Measurements from ENCODE around the gene GPR151. TPM values are rescaled to one million over a fixed set of nuclear protein-coding genes. Genes with fewer than 3 reads are reported as not detected.

The GPR151 gene
- total and polyA plus RNA-seq, 9 of the 15 experiments (the other 6 are each of a cell fraction or from before 2014, with no cell fraction given), result 0.06 TPM; not detected in 8

GRCh38 chr5:146510559-146511125, 5.3 kb downstream of the GPR151 start (continued):
- TF ChIP-seq, protein P1, sequence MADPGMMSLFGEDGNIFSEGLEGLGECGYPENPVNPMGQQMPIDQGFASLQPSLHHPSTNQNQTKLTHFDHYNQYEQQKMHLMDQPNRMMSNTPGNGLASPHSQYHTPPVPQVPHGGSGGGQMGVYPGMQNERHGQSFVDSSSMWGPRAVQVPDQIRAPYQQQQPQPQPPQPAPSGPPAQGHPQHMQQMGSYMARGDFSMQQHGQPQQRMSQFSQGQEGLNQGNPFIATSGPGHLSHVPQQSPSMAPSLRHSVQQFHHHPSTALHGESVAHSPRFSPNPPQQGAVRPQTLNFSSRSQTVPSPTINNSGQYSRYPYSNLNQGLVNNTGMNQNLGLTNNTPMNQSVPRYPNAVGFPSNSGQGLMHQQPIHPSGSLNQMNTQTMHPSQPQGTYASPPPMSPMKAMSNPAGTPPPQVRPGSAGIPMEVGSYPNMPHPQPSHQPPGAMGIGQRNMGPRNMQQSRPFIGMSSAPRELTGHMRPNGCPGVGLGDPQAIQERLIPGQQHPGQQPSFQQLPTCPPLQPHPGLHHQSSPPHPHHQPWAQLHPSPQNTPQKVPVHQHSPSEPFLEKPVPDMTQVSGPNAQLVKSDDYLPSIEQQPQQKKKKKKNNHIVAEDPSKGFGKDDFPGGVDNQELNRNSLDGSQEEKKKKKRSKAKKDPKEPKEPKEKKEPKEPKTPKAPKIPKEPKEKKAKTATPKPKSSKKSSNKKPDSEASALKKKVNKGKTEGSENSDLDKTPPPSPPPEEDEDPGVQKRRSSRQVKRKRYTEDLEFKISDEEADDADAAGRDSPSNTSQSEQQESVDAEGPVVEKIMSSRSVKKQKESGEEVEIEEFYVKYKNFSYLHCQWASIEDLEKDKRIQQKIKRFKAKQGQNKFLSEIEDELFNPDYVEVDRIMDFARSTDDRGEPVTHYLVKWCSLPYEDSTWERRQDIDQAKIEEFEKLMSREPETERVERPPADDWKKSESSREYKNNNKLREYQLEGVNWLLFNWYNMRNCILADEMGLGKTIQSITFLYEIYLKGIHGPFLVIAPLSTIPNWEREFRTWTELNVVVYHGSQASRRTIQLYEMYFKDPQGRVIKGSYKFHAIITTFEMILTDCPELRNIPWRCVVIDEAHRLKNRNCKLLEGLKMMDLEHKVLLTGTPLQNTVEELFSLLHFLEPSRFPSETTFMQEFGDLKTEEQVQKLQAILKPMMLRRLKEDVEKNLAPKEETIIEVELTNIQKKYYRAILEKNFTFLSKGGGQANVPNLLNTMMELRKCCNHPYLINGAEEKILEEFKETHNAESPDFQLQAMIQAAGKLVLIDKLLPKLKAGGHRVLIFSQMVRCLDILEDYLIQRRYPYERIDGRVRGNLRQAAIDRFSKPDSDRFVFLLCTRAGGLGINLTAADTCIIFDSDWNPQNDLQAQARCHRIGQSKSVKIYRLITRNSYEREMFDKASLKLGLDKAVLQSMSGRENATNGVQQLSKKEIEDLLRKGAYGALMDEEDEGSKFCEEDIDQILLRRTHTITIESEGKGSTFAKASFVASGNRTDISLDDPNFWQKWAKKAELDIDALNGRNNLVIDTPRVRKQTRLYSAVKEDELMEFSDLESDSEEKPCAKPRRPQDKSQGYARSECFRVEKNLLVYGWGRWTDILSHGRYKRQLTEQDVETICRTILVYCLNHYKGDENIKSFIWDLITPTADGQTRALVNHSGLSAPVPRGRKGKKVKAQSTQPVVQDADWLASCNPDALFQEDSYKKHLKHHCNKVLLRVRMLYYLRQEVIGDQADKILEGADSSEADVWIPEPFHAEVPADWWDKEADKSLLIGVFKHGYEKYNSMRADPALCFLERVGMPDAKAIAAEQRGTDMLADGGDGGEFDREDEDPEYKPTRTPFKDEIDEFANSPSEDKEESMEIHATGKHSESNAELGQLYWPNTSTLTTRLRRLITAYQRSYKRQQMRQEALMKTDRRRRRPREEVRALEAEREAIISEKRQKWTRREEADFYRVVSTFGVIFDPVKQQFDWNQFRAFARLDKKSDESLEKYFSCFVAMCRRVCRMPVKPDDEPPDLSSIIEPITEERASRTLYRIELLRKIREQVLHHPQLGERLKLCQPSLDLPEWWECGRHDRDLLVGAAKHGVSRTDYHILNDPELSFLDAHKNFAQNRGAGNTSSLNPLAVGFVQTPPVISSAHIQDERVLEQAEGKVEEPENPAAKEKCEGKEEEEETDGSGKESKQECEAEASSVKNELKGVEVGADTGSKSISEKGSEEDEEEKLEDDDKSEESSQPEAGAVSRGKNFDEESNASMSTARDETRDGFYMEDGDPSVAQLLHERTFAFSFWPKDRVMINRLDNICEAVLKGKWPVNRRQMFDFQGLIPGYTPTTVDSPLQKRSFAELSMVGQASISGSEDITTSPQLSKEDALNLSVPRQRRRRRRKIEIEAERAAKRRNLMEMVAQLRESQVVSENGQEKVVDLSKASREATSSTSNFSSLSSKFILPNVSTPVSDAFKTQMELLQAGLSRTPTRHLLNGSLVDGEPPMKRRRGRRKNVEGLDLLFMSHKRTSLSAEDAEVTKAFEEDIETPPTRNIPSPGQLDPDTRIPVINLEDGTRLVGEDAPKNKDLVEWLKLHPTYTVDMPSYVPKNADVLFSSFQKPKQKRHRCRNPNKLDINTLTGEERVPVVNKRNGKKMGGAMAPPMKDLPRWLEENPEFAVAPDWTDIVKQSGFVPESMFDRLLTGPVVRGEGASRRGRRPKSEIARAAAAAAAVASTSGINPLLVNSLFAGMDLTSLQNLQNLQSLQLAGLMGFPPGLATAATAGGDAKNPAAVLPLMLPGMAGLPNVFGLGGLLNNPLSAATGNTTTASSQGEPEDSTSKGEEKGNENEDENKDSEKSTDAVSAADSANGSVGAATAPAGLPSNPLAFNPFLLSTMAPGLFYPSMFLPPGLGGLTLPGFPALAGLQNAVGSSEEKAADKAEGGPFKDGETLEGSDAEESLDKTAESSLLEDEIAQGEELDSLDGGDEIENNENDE (IDR thresholded peaks at IDR 0.05; ENCODE audit: low read depth, low read length), result no peak
- TF ChIP-seq RBM15 (IDR thresholded peaks at IDR 0.05; ENCODE audit: insufficient read depth, low read length) (no peak), CEBPG (CRISPR knock-in tag; IDR thresholded peaks at IDR 0.05) (peak; percentile 51; the same call in 1 of the 2 replicates), CEBPG (tag; conservative IDR thresholded peaks at IDR 0.05 in 1 of 2, IDR thresholded peaks at IDR 0.05 in 1 of 2) (peak; percentile 84 to 94), ERF (CRISPR knock-in tag; IDR thresholded peaks at IDR 0.05) (no peak), CCNT2 (IDR thresholded peaks at IDR 0.05; ENCODE audit: borderline replicate concordance, extremely low read depth, insufficient read length, low read depth, low read length) (no peak), ZNF280B (CRISPR knock-in tag; IDR thresholded peaks at IDR 0.05) (no peak)
- TF ChIP-seq, protein P2, sequence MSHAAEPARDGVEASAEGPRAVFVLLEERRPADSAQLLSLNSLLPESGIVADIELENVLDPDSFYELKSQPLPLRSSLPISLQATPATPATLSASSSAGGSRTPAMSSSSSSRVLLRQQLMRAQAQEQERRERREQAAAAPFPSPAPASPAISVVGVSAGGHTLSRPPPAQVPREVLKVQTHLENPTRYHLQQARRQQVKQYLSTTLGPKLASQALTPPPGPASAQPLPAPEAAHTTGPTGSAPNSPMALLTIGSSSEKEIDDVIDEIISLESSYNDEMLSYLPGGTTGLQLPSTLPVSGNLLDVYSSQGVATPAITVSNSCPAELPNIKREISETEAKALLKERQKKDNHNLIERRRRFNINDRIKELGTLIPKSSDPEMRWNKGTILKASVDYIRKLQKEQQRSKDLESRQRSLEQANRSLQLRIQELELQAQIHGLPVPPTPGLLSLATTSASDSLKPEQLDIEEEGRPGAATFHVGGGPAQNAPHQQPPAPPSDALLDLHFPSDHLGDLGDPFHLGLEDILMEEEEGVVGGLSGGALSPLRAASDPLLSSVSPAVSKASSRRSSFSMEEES (CRISPR knock-in tag; IDR thresholded peaks at IDR 0.05), result no peak

Measured in K562 (cell line).